ENCODE data around the gene FAR2. TPM values are rescaled to one million over a fixed set of nuclear protein-coding genes. Genes with fewer than 3 reads are reported as not detected.

The FAR2 gene
- total RNA-seq, 1 donor from 2014 or later: 3.2 TPM

DNA sequence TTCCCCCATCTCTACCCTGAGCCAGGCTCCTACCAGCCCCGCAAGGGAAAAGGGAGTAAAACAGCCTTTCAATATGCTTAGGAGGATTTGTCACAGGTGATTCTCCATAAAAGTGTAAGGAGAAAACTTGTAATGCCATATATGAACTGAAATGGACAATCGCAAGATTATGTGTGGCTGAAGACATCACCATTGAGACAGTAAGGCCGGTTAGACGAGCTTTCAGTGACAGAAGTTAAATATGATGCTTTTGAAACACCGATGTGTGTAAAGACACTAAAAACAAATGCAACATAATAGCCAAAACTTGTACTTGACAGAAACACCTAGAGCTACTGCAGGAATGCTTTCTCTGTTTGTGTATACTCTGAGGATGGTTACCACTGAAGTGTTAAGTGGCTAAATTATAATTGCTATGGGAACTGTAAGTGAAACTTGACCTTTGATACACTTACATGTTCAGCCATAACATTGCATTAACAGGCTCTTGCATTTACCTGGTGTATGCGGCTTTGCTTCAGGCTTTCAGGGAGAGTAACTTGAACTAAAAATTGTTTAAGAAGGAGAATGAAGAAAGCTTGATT lies 42.3 kb downstream of the FAR2 start:
- intact Hi-C loops (cut with micrococcal nuclease): no loop called here
- no peak for DNase-seq
- peak; percentile 43 for ATAC-seq

DNA sequence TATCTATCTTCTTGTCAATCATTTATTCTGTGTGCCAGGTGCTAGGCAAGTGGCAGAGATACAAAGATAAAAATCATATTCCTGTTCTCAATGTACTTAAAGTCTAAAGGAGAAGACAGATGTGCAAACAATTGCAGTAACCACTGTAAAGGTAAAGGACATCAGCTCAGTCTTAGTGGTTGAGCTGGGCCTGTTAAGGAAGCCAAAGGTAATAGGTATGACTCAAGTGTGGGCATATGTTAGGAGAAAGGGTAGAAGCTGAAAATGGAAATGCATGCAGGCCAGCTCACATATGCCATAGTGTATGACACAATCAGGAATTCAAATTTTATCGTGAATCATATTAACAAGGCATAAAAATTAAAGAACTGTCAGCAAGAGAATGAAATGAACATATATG lies 49.8 kb downstream of the FAR2 start:
- DNase-seq (no peak), ATAC-seq (no peak)
- intact Hi-C loops (cut with micrococcal nuclease): no loop called here

DNA sequence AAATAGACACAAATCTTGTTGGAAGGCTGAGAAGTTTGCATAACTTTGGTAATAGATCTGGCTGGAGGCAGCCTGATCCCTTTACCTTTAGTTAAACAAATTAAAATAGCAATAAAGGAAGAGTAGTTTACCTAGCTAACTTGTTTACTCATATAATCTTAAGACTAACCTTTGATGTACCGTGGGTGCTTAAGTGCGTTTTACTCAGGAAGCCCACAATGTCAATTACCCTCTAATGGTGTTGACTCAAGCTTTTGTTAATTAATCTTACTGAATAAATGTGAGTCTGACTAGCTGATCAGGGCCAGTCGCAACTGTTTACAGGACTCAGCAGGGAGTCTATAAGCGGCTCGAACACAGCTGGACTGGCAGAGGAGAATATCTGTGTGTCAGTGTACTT lies 51.5 kb downstream of the FAR2 start:
- ATAC-seq (no peak), DNase-seq (no peak)
- intact Hi-C loops (cut with micrococcal nuclease): no loop called here

DNA sequence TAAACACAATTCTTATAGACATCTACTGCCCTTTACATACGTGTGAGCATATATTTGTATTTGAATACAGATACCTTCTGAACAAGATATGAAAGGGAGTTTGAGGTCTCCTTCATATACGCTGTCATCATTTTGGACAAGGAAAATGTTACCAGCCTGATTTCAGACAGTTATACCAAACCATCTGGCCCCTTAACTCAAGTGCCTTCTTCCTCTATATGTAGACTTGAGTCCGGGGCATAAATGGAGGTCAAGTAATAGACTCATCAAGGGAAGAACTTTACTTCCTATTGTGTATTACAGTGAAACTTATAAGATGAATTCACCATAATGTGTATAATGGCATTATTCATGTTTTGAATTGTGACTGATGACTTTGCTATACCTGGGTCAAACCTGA lies 52.2 kb downstream of the FAR2 start:
- no peak for ATAC-seq
- no peak for DNase-seq
- intact Hi-C loops (cut with micrococcal nuclease): no loop called here

DNA sequence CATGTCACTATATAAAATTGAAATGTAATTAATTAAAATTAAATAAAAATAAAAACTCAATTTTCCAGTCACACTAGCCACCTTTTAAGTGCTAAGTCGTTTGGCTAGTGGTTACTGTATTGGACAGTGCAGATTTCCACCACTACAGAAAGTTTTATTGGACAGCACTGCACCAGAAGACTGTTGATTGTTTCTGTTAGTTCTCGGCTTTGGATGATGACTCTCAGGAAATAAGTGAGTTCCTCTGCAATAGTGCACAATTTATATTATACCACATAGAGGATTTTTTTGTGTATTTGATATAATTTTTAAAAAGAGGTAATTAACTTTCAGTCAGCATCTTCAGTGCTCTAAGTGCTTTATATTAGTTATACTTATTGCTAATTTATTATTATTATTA lies 52.7 kb downstream of the FAR2 start:
- intact Hi-C loops (cut with micrococcal nuclease): no loop called here
- ATAC-seq (no peak), DNase-seq (no peak)

GRCh38 chr12:29204521-29204920 lies 55.4 kb downstream of the FAR2 start:
- ATAC-seq: no peak
- no peak for DNase-seq
- intact Hi-C loops (cut with micrococcal nuclease): no loop called here

DNA sequence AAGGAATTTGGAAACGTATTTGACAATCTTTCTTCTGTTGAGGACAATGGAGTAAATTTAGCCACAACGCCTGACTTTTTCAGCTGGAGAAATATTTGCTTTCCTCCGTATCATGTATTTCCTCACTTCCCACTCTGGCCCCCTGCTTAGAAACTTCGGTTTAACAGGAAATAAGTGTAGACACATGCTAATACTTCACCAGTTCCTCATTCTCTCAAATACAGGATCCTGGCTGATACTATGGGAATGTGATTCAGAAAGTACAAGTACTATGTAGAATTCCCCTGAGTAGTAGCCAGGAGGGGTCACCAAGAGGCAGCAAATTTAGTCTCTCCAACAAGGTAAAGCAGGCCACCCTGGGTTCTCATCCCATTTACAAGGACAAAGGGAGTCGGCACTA lies 58.0 kb downstream of the FAR2 start:
- ATAC-seq (peak; percentile 69), DNase-seq (no peak)
- intact Hi-C loops (cut with micrococcal nuclease): no loop called here

- intact Hi-C loops (cut with micrococcal nuclease): no loop called here
- no peak for DNase-seq
- ATAC-seq: peak; percentile 67
Observed at GRCh38 chr12:29208060-29208459, 59.0 kb downstream of the FAR2 start.

- DNase-seq: no peak
- no peak for ATAC-seq
- intact Hi-C loops (cut with micrococcal nuclease): no loop called here
Observed at GRCh38 chr12:29208936-29209701, 60.0 kb downstream of the FAR2 start.

- ATAC-seq: no peak
- no peak for DNase-seq
- intact Hi-C loops (cut with micrococcal nuclease): no loop called here
Observed at GRCh38 chr12:29211696-29212095, 62.6 kb downstream of the FAR2 start.

DNA sequence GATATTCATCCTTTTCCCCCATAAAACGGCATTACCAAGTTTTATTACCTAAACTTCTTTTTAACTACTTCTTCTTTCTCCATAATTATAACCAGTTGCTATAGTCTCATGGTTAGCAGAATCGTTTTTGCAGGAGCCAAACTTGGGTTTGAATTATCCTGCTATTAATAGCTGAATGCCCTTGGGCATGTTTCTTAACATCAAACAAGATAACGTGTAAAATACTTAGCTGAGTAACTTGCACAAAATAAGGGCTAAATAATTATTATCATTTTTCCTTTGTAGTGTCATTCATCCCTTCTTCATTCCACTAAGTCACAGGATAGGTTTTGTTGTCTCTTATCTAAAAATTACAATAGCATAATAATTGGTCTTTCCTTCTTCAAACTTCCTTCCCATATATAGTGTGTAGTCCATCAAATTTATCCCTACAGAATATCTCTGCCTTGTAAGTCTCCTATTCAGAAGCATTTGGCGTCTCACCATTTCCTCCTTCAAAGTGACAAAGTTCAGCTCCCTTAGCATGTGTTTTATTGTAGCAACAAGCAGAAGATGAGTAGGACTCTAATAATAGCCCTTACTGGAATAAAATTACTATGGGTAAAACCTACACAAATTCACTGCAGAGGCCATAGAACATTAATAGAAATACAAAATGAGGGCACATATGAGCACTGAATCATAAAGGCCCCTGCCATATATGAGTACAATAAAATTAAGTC lies 63.8 kb downstream of the FAR2 start:
- DNase-seq: no peak
- ATAC-seq: peak; percentile 41
- intact Hi-C loops (cut with micrococcal nuclease): no loop called here

DNA sequence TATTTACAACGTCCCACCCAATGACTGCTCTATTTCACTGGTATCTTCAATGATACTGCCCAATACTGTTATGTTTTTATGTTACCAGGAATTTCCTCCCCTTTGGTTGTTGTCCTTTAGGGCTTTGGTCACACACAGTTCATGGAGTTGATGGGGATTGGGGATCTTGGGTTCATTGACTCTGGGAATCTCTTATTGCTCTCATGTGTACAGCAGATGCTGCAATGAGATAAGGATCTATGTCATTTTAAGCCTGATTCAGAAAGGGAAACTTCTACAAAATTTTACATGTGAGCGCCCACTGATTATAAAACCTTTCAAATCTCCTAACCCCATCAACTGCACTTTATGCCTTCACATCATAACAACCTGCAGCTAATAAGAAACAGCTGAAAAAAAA lies 67.2 kb downstream of the FAR2 start:
- intact Hi-C loops (cut with micrococcal nuclease): no loop called here
- ATAC-seq (no peak), DNase-seq (no peak)

DNA sequence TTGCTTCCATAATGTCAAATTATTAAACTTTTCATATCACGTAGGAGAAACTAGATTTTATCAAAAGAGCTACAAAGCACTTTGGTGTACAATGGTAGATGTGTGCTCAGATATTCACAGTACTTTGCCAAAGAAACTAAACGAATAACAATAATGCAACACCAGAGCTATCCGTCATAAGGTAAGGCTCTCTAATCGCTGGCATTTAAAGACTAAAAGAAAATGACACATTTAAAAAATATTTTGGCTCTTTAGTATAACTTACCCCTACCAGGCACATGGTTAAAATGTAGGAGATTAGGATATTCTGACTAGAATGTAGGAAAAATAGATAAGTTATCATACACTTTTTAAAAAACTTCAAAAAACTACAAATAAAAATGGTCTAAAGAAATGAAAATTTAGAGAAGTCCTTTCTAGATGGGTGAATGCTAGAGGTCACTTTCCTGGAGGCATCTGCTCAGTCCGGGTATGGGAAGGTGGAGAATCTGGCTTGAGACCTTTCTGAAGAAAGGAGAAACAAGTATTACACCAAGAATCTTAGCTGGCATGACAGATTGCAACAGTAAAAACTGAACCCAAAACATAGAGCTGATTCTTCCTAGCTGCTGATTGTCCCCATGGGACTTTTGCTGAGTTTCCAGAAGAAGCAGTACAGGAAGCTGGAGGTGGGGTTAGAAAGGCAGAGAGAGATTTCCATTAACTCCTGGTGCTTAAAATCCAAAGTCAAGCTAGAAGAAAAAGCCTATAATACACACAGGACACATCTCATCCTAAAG lies 67.9 kb downstream of the FAR2 start:
- ATAC-seq (peak; percentile 69), DNase-seq (no peak)
- intact Hi-C loops (cut with micrococcal nuclease): no loop called here

GRCh38 chr12:29220632-29221336 lies 71.7 kb downstream of the FAR2 start:
- intact Hi-C loops (cut with micrococcal nuclease): no loop called here
- ATAC-seq (no peak), DNase-seq (no peak)

DNA sequence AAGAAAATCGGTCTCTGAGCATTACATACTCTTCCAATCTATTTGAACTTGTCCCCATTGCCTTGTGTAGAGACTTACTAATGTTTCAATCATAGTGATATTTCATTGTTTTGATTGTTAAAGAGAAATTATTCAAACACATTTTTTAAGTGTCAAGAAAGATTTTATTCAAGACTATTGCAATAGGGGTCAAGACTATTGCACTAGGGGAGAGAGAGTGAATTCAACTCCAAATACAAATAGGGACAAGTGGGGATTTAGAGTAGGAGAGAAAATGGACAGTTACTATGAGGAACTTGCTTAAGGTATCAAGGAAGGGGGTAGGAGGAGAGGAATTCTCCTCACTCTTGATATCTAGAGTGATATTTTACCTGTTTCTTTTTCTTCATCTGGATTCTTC lies 73.1 kb downstream of the FAR2 start:
- DNase-seq (no peak), ATAC-seq (no peak)
- intact Hi-C loops (cut with micrococcal nuclease): no loop called here

GRCh38 chr12:29223426-29223825 lies 74.3 kb downstream of the FAR2 start:
- DNase-seq: no peak
- intact Hi-C loops (cut with micrococcal nuclease): no loop called here
- no peak for ATAC-seq

DNA sequence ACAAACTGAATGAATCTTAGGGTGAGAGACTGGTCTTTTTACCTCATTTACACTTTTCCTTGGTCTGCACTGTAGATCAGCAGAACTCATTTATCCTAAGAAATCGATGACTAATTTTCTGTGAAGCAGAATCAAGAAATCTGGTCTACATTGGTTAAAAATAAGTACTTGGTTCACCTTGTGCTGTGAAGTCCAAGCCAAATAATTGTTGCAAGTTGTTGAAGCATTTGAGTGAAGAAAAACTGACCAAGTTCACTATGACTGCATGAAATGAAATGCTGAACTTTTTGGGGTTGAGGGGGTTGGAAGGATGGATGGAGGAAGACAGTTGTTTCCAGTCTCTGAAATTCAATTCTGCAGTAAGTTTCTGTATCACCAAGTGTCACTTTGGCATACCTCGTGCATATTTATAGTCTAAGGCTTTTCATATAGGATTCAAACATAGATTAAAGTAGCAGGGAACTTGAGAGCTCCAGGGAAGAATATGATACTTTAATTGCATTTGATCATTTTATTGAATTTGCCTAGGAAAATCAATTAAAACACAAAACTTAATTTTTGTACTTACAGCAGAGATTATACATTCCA lies 75.0 kb downstream of the FAR2 start:
- no peak for ATAC-seq
- DNase-seq: no peak
- intact Hi-C loops (cut with micrococcal nuclease): no loop called here

GRCh38 chr12:29224572-29224971 lies 75.5 kb downstream of the FAR2 start:
- no peak for ATAC-seq
- DNase-seq: no peak
- intact Hi-C loops (cut with micrococcal nuclease): no loop called here

GRCh38 chr12:29225834-29226233 lies 76.8 kb downstream of the FAR2 start:
- ATAC-seq: no peak
- no peak for DNase-seq
- intact Hi-C loops (cut with micrococcal nuclease): no loop called here

Data from left ventricle myocardium superior (tissue), 1 donor.